WTC11 (cell line): ENCODE results near the gene SLC7A7. TPM values are rescaled to one million over a fixed set of nuclear protein-coding genes. Genes with fewer than 3 reads are reported as not detected.
A peak's percentile ranks its signal among the peaks of the same experiment; 100 is the strongest.

Experiments
- ATAC-seq: fragments of 200-7000 bp; cut with Tn5 transposase; 2 replicates; pipeline ENCODE4 v1.10.0; 2021; ENCODE audit warnings: mild to moderate bottlenecking, moderate library complexity
- CTCF ChIA-PET: fragments of 300-600 bp; sonication (Branson Sonifier 250); formaldehyde crosslinking; loops from one replicate; lab custom pipeline; 2021; ENCODE audit warnings: antibody characterized with exemption; lab: Charles Lee
- POLR2A ChIA-PET: fragments of 350-600 bp; sonication (Branson Sonifier 250); formaldehyde crosslinking; loops from one replicate; lab custom pipeline; 2021; ENCODE audit warnings: antibody characterized with exemption; lab: Charles Lee
- DNase-seq: peaks from one replicate; pipeline ENCODE4 v3.0.0; 2021; ENCODE audit warnings: low spot score
- H3K27ac Mint-ChIP-seq: 2 replicates; pipeline ENCODE4 v1.8.0; 2021; ENCODE audit warnings: mixed read lengths
- H3K27me3 Mint-ChIP-seq: 2 replicates; pipeline ENCODE4 v1.8.0; 2021; ENCODE audit warnings: low read depth, mild to moderate bottlenecking, moderate library complexity, mixed read lengths
- H3K36me3 Mint-ChIP-seq: 2 replicates; pipeline ENCODE4 v1.8.0; 2021; ENCODE audit warnings: mixed read lengths
- H3K4me1 Mint-ChIP-seq: 2 replicates; pipeline ENCODE4 v1.8.0; 2022; ENCODE audit warnings: mixed read lengths
- H3K4me3 Mint-ChIP-seq: 2 replicates; pipeline ENCODE4 v1.8.0; 2021; ENCODE audit warnings: mild to moderate bottlenecking, moderate library complexity, mixed read lengths
- H3K9me3 Mint-ChIP-seq: 2 replicates; pipeline ENCODE4 v1.8.0; 2021; ENCODE audit warnings: mixed read lengths
- ESRRA ChIP-seq: sonication (generic); formaldehyde crosslinking; IDR thresholded peaks from 2 replicates; pipeline ENCODE4 v1.8.1; 2022; ENCODE audit warnings: mild to moderate bottlenecking, missing genetic modification reagents, borderline replicate concordance
- GABPB1 ChIP-seq: sonication (generic); formaldehyde crosslinking; IDR thresholded peaks from 2 replicates; pipeline ENCODE4 v1.8.1; 2023; ENCODE audit warnings: mild to moderate bottlenecking, missing genetic modification reagents
- MXD4 ChIP-seq: fragments of 250-450 bp; sonication (Bioruptor Pico); IDR thresholded peaks from 2 replicates; pipeline ENCODE4 v1.8.0; 2021; ENCODE audit warnings: mild to moderate bottlenecking, moderate library complexity, borderline replicate concordance
- OVOL2 ChIP-seq: fragments of 250-450 bp; sonication (Bioruptor Pico); IDR thresholded peaks from 2 replicates; pipeline ENCODE4 v1.9.0; 2021; ENCODE audit warnings: mild to moderate bottlenecking, borderline replicate concordance
- RELA ChIP-seq: sonication (generic); formaldehyde crosslinking; IDR thresholded peaks from 2 replicates; pipeline ENCODE4 v1.8.1; 2022; ENCODE audit warnings: missing genetic modification reagents, mild to moderate bottlenecking, borderline replicate concordance
- RORB ChIP-seq: fragments of 250-450 bp; sonication (Bioruptor Pico); IDR thresholded peaks from 2 replicates; pipeline ENCODE4 v1.9.0; 2021; ENCODE audit warnings: mild to moderate bottlenecking
- SP1 ChIP-seq: sonication (generic); formaldehyde crosslinking; conservative IDR thresholded peaks from 2 replicates; pipeline ENCODE4 v1.8.1; 2022; ENCODE audit warnings: missing genetic modification reagents
- ZNF138 ChIP-seq: sonication (generic); formaldehyde crosslinking; conservative IDR thresholded peaks from 2 replicates; pipeline ENCODE4 v1.8.1; 2022; ENCODE audit warnings: mild to moderate bottlenecking, moderate library complexity, missing genetic modification reagents
- ZNF263 ChIP-seq: sonication (generic); formaldehyde crosslinking; IDR thresholded peaks from 2 replicates; pipeline ENCODE4 v1.8.1; 2022; ENCODE audit warnings: low read depth, mild to moderate bottlenecking, moderate library complexity, missing genetic modification reagents
- total RNA-seq: library from RNA; stranded (reverse); gene quantifications from 3 replicates; pipeline ENCODE4 v1.2.3, GENCODE V29; 2021
- TF ChIP-seq, protein P1 (sequence below): sonication (generic); formaldehyde crosslinking; conservative IDR thresholded peaks from 2 replicates; pipeline ENCODE4 v1.8.1; 2023; ENCODE audit warnings: mild to moderate bottlenecking, low read depth, missing genetic modification reagents, moderate library complexity
- TF ChIP-seq, protein P2 (sequence below): sonication (generic); formaldehyde crosslinking; IDR thresholded peaks from 2 replicates; pipeline ENCODE4 v1.8.0; 2022; ENCODE audit warnings: mild to moderate bottlenecking, missing genetic modification reagents
- TF ChIP-seq, protein P3 (sequence below): fragments of 250-450 bp; sonication (Bioruptor Pico); IDR thresholded peaks from 2 replicates; pipeline ENCODE4 v1.9.0; 2021; ENCODE audit warnings: mild to moderate bottlenecking
- TF ChIP-seq, protein P4 (sequence below): sonication (generic); formaldehyde crosslinking; IDR thresholded peaks from 2 replicates; pipeline ENCODE4 v1.8.1; 2023; ENCODE audit warnings: mild to moderate bottlenecking, missing genetic modification reagents, borderline replicate concordance

Gene SLC7A7
- total RNA-seq, 1 experiment from 2014 or later, result 4.3 TPM

DNA sequence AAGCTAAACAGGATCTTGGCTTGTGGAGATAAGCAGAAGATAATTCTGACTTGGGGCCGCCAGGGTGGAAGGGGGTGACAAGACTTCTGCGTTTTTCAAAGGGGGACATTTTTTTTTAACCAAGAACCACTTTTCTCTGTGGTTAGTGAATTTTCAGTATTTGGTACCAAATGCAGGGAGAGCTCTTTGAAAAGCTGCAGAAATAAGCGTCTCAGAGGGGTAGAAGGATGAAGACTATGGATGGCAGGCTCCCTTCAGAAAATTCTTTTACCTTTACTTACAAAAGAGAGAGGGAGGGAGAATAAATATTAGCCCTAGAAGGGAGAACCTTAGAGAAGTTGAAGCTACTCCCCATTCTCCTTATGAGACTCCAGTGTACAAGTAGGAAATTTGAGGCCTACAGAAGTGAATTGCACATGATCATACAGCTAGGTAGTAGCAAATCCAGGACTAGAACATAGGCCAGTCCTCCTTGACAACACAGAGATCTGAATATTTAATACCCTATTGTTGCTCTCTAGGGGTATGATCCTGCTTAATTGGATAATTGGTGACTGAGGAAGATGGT lies 15.3 kb upstream of the SLC7A7 start (continued):
- TF ChIP-seq, protein P1, sequence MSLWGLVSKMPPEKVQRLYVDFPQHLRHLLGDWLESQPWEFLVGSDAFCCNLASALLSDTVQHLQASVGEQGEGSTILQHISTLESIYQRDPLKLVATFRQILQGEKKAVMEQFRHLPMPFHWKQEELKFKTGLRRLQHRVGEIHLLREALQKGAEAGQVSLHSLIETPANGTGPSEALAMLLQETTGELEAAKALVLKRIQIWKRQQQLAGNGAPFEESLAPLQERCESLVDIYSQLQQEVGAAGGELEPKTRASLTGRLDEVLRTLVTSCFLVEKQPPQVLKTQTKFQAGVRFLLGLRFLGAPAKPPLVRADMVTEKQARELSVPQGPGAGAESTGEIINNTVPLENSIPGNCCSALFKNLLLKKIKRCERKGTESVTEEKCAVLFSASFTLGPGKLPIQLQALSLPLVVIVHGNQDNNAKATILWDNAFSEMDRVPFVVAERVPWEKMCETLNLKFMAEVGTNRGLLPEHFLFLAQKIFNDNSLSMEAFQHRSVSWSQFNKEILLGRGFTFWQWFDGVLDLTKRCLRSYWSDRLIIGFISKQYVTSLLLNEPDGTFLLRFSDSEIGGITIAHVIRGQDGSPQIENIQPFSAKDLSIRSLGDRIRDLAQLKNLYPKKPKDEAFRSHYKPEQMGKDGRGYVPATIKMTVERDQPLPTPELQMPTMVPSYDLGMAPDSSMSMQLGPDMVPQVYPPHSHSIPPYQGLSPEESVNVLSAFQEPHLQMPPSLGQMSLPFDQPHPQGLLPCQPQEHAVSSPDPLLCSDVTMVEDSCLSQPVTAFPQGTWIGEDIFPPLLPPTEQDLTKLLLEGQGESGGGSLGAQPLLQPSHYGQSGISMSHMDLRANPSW (CRISPR knock-in tag), result no peak
- TF ChIP-seq MXD4 (CRISPR knock-in tag) (no peak), ZNF138 (CRISPR knock-in tag) (no peak), ESRRA (CRISPR knock-in tag) (no peak), RELA (CRISPR knock-in tag) (no peak), OVOL2 (no peak), ZNF263 (no peak)
- TF ChIP-seq, protein P2, sequence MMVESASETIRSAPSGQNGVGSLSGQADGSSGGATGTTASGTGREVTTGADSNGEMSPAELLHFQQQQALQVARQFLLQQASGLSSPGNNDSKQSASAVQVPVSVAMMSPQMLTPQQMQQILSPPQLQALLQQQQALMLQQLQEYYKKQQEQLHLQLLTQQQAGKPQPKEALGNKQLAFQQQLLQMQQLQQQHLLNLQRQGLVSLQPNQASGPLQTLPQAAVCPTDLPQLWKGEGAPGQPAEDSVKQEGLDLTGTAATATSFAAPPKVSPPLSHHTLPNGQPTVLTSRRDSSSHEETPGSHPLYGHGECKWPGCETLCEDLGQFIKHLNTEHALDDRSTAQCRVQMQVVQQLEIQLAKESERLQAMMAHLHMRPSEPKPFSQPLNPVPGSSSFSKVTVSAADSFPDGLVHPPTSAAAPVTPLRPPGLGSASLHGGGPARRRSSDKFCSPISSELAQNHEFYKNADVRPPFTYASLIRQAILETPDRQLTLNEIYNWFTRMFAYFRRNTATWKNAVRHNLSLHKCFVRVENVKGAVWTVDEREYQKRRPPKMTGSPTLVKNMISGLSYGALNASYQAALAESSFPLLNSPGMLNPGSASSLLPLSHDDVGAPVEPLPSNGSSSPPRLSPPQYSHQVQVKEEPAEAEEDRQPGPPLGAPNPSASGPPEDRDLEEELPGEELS (CRISPR knock-in tag), result no peak
- TF ChIP-seq, protein P3, sequence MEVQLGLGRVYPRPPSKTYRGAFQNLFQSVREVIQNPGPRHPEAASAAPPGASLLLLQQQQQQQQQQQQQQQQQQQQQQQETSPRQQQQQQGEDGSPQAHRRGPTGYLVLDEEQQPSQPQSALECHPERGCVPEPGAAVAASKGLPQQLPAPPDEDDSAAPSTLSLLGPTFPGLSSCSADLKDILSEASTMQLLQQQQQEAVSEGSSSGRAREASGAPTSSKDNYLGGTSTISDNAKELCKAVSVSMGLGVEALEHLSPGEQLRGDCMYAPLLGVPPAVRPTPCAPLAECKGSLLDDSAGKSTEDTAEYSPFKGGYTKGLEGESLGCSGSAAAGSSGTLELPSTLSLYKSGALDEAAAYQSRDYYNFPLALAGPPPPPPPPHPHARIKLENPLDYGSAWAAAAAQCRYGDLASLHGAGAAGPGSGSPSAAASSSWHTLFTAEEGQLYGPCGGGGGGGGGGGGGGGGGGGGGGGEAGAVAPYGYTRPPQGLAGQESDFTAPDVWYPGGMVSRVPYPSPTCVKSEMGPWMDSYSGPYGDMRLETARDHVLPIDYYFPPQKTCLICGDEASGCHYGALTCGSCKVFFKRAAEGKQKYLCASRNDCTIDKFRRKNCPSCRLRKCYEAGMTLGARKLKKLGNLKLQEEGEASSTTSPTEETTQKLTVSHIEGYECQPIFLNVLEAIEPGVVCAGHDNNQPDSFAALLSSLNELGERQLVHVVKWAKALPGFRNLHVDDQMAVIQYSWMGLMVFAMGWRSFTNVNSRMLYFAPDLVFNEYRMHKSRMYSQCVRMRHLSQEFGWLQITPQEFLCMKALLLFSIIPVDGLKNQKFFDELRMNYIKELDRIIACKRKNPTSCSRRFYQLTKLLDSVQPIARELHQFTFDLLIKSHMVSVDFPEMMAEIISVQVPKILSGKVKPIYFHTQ (CRISPR knock-in tag), result no peak
- TF ChIP-seq, protein P4, sequence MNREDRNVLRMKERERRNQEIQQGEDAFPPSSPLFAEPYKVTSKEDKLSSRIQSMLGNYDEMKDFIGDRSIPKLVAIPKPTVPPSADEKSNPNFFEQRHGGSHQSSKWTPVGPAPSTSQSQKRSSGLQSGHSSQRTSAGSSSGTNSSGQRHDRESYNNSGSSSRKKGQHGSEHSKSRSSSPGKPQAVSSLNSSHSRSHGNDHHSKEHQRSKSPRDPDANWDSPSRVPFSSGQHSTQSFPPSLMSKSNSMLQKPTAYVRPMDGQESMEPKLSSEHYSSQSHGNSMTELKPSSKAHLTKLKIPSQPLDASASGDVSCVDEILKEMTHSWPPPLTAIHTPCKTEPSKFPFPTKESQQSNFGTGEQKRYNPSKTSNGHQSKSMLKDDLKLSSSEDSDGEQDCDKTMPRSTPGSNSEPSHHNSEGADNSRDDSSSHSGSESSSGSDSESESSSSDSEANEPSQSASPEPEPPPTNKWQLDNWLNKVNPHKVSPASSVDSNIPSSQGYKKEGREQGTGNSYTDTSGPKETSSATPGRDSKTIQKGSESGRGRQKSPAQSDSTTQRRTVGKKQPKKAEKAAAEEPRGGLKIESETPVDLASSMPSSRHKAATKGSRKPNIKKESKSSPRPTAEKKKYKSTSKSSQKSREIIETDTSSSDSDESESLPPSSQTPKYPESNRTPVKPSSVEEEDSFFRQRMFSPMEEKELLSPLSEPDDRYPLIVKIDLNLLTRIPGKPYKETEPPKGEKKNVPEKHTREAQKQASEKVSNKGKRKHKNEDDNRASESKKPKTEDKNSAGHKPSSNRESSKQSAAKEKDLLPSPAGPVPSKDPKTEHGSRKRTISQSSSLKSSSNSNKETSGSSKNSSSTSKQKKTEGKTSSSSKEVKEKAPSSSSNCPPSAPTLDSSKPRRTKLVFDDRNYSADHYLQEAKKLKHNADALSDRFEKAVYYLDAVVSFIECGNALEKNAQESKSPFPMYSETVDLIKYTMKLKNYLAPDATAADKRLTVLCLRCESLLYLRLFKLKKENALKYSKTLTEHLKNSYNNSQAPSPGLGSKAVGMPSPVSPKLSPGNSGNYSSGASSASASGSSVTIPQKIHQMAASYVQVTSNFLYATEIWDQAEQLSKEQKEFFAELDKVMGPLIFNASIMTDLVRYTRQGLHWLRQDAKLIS (CRISPR knock-in tag), result no peak

DNA sequence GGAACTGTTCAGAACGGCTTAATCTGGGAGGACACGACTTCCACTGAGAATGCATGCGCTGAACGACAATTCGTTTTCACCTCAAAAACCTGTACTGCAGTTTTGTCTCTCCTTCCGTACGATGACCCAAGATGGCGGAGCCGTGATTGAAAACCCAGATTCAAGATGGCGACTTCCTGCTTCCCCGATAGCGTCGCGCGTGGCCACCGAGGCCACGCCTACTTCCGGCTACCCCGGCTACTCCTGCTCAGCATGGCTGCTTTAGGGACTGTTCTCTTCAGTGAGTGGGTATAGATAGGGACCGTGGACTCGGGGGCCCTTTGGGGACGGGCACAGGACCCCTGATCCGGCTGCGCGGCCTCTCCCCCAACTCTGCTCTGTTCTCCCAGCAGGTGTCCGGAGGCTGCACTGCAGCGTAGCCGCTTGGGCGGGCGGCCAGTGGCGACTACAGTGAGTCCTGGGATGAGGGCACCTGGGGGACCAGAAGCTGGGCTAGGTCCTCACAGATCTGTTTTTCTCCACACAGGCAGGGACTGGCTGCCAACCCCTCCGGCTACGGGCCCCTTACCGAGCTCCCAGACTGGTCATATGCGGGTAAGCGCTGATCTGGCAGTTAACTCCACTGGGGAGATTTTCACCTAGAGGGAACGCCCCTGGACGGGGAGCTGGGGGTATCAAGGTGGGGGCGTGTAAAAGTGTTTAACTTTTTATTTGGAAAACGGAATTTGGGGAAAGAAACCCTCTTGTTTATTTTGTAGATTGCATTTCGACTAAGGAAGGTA lies 14.6 kb upstream of the SLC7A7 start, which contains the start of gene MRPL52:
Gene MRPL52, plus strand, starts transcription at position 227 of the 782 bp plus-strand sequence. Its CDS starts 26 bp downstream, at position 253.
- H3K27ac Mint-ChIP-seq, result peak within 1 kb of the TSS; percentile 97
- peaks cover 29% of the 10 kb centered on the region for H3K4me1 Mint-ChIP-seq
- peaks cover 3% of the 10 kb centered on the region; the same call in 1 of the 2 replicates for H3K27me3 Mint-ChIP-seq
- DNase-seq (peak; percentile 72), ATAC-seq (peak; percentile 79)
- H3K4me3 Mint-ChIP-seq, result peak within 1 kb of the TSS; percentile 90
- TF ChIP-seq SP1 (peak; percentile 70; the same call in 1 of the 2 replicates), RORB (CRISPR knock-in tag) (no peak), GABPB1 (peak; percentile 57; the same call in 1 of the 2 replicates)
- peaks cover 29% of the 10 kb centered on the region for H3K36me3 Mint-ChIP-seq
- POLR2A ChIA-PET, result interaction anchor here (0.9 to 1.6 kb wide), 5 partner anchors 8 to 33 kb away, joined by 3 to 12 read pairs (median 7); no protein-coding TSS in a partner anchor
- H3K9me3 Mint-ChIP-seq, result no peaks in the 10 kb centered on the region
- CTCF ChIA-PET, result interaction anchor here (0.6 to 2.7 kb wide), 11 partner anchors 9 to 1163 kb away, joined by 3 to 8 read pairs (median 4); partner anchors contain the start of gene LRP10
